Panc1 (cell line): Measurements from ENCODE around the gene SERPINA3.

ENCODE experiments used
- CTCF ChIP-seq: fragments of 450-650 bp; IDR thresholded peaks from 2 replicates; pipeline ENCODE4 v1.5.1; 2017; ENCODE audit warnings: mild to moderate bottlenecking
- POLR2AphosphoS5 ChIP-seq: IDR thresholded peaks from 2 replicates; pipeline ENCODE4 v1.6.1; 2012; ENCODE audit warnings: mild to moderate bottlenecking, low read depth, low read length, moderate library complexity
- REST ChIP-seq, 2 experiments: IDR thresholded peaks; 2 replicates each; pipeline ENCODE4 v1.6.1; 2011 to 2012; ENCODE audit warnings: low read depth in 2 of 2, control low read depth in 1 of 2, low read length in 1 of 2, mild to moderate bottlenecking in 1 of 2, moderate library complexity in 1 of 2; ENCODE audit not compliant: insufficient read depth in 1 of 2
- SIN3A ChIP-seq: IDR thresholded peaks from 2 replicates; pipeline ENCODE4 v1.6.1; 2012; ENCODE audit warnings: low read depth, mild to moderate bottlenecking, low read length, moderate library complexity, borderline replicate concordance; ENCODE audit not compliant: insufficient read depth
- TCF7L2 ChIP-seq: IDR thresholded peaks from 2 replicates; pipeline ENCODE4 v1.6.1; 2011; ENCODE audit warnings: mild to moderate bottlenecking, low read depth, low read length, inconsistent platforms

GRCh38 chr14:94583557-94583956 is 28.6 kb upstream of the SERPINA3 start:
- TF ChIP-seq REST (IDR thresholded peaks at IDR 0.05; ENCODE audit: insufficient read depth in 1 of 2, low read depth in 2 of 2, low read length in 1 of 2) (no peak), CTCF (no peak), POLR2AphosphoS5 (no peak), SIN3A (no peak), TCF7L2 (no peak)
